Measurements from ENCODE around the gene RAB28. TPM values are rescaled to one million over a fixed set of nuclear protein-coding genes. Genes with fewer than 3 reads are reported as not detected.

RAB28 gene
- total RNA-seq, 2 donors from 2014 or later: 15.6 to 16.8 TPM

GRCh38 chr4:13344216-13344615, 139.9 kb downstream of the RAB28 start:
- H3K27me3 Mint-ChIP-seq (ENCODE audit: low read depth): no peaks in the 10 kb centered on the region
- H3K36me3 Mint-ChIP-seq (ENCODE audit: insufficient read depth in 2 of 2): peaks cover 3 to 4% of the 10 kb centered on the region in 2 donors
- H3K9me3 Mint-ChIP-seq: peaks cover 2 to 7% of the 10 kb centered on the region in 2 donors
- no peak for DNase-seq
- no peak for ATAC-seq (replicated peaks in 1 of 2)
- H3K27ac Mint-ChIP-seq: no peak overlapping the region
- no peaks in the 10 kb centered on the region for H3K4me1 Mint-ChIP-seq (ENCODE audit: low read depth)
- no peak overlapping the region for H3K4me3 Mint-ChIP-seq

DNA sequence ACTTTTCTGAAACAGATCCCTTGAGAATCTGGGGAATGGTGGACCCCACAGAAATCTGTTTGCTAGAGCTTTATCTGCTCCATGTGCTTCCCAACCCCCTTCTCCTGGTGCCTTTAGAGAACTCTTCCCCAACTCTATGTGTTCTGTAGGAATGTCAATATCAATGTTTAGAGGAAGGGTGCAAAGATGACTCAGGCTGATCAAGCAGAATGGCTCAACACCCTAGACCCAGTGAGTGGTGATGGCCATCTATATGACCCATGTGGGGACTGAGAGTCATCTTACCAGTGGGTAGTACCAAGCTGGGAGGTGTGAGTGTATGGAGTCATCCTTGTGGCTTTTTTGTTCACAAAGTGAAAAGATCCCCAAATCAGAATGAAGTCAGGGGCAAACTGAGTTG, 143.5 kb downstream of the RAB28 start:
- H3K9me3 Mint-ChIP-seq: peaks cover 0 to 4% of the 10 kb centered on the region in 2 donors
- H3K36me3 Mint-ChIP-seq (ENCODE audit: insufficient read depth in 2 of 2): peaks cover 2 to 9% of the 10 kb centered on the region in 2 donors
- H3K27ac Mint-ChIP-seq: no peak overlapping the region
- H3K4me3 Mint-ChIP-seq: no peak overlapping the region
- DNase-seq (no peak), ATAC-seq (replicated peaks in 1 of 2) (no peak)
- no peaks in the 10 kb centered on the region for H3K27me3 Mint-ChIP-seq (ENCODE audit: low read depth)
- no peaks in the 10 kb centered on the region for H3K4me1 Mint-ChIP-seq (ENCODE audit: low read depth)

GRCh38 chr4:13331827-13332226, 152.3 kb downstream of the RAB28 start:
- H3K9me3 Mint-ChIP-seq: peaks cover 0 to under 1% of the 10 kb centered on the region in 2 donors
- no peaks in the 10 kb centered on the region for H3K4me1 Mint-ChIP-seq (ENCODE audit: low read depth)
- H3K36me3 Mint-ChIP-seq (ENCODE audit: insufficient read depth in 2 of 2): peaks cover under 1 to 1% of the 10 kb centered on the region in 2 donors
- DNase-seq (no peak), ATAC-seq (replicated peaks in 1 of 2) (no peak)
- H3K27me3 Mint-ChIP-seq (ENCODE audit: low read depth): no peaks in the 10 kb centered on the region
- H3K27ac Mint-ChIP-seq: no peak overlapping the region
- H3K4me3 Mint-ChIP-seq: no peak overlapping the region

GRCh38 chr4:13329963-13330362, 154.2 kb downstream of the RAB28 start:
- no peak overlapping the region for H3K27ac Mint-ChIP-seq
- H3K4me3 Mint-ChIP-seq: no peak overlapping the region
- no peaks in the 10 kb centered on the region for H3K4me1 Mint-ChIP-seq (ENCODE audit: low read depth)
- peaks cover 1 to 2% of the 10 kb centered on the region in 2 donors for H3K36me3 Mint-ChIP-seq (ENCODE audit: insufficient read depth in 2 of 2)
- H3K27me3 Mint-ChIP-seq (ENCODE audit: low read depth): no peaks in the 10 kb centered on the region
- H3K9me3 Mint-ChIP-seq: peaks cover 0 to 1% of the 10 kb centered on the region in 2 donors
- DNase-seq (peak in 1 of 2 donors; percentile 16), ATAC-seq (replicated peaks in 1 of 2) (peak; percentile 24 to 25)

GRCh38 chr4:13329340-13329850, 154.7 kb downstream of the RAB28 start:
- Mint-ChIP-seq H3K27ac (no peak overlapping the region), H3K9me3 (peaks cover 0 to 1% of the 10 kb centered on the region in 2 donors)

GRCh38 chr4:13328591-13328990, 155.5 kb downstream of the RAB28 start:
- ATAC-seq (replicated peaks in 1 of 2): no peak
- Mint-ChIP-seq H3K4me3 (no peak overlapping the region), H3K36me3 (ENCODE audit: insufficient read depth in 2 of 2) (peaks cover 1 to 7% of the 10 kb centered on the region in 2 donors), H3K27ac (no peak overlapping the region), H3K4me1 (ENCODE audit: low read depth) (peaks cover 4% of the 10 kb centered on the region), H3K9me3 (peaks cover 1 to 3% of the 10 kb centered on the region in 2 donors), H3K27me3 (ENCODE audit: low read depth) (no peaks in the 10 kb centered on the region)
- no peak for DNase-seq

More at GRCh38 chr4:13329340-13329850, 154.7 kb downstream of the RAB28 start:
- no peaks in the 10 kb centered on the region for H3K4me1 Mint-ChIP-seq (ENCODE audit: low read depth)
- DNase-seq: no peak
- no peaks in the 10 kb centered on the region for H3K27me3 Mint-ChIP-seq (ENCODE audit: low read depth)
- ATAC-seq (replicated peaks in 1 of 2): no peak
- no peak overlapping the region for H3K4me3 Mint-ChIP-seq
- peaks cover 1 to 5% of the 10 kb centered on the region in 2 donors for H3K36me3 Mint-ChIP-seq (ENCODE audit: insufficient read depth in 2 of 2)

- H3K27ac Mint-ChIP-seq: no peak overlapping the region
- H3K27me3 Mint-ChIP-seq (ENCODE audit: low read depth): no peaks in the 10 kb centered on the region
- peaks cover 1 to 7% of the 10 kb centered on the region in 2 donors for H3K36me3 Mint-ChIP-seq (ENCODE audit: insufficient read depth in 2 of 2)
- peaks cover 1 to 4% of the 10 kb centered on the region in 2 donors for H3K9me3 Mint-ChIP-seq
- ATAC-seq (replicated peaks in 1 of 2): no peak
- H3K4me1 Mint-ChIP-seq (ENCODE audit: low read depth): peaks cover 4% of the 10 kb centered on the region
- H3K4me3 Mint-ChIP-seq: no peak overlapping the region
- no peak for DNase-seq
Measured at GRCh38 chr4:13327991-13328390, 156.1 kb downstream of the RAB28 start.

GRCh38 chr4:13325744-13326143, 158.4 kb downstream of the RAB28 start:
- DNase-seq (no peak), ATAC-seq (replicated peaks in 1 of 2) (no peak)
- peaks cover 4% of the 10 kb centered on the region for H3K4me1 Mint-ChIP-seq (ENCODE audit: low read depth)
- no peak overlapping the region for H3K27ac Mint-ChIP-seq
- peaks cover 6 to 8% of the 10 kb centered on the region in 2 donors for H3K9me3 Mint-ChIP-seq
- H3K4me3 Mint-ChIP-seq: no peak overlapping the region
- H3K27me3 Mint-ChIP-seq (ENCODE audit: low read depth): no peaks in the 10 kb centered on the region
- H3K36me3 Mint-ChIP-seq (ENCODE audit: insufficient read depth in 2 of 2): peaks cover 6 to 7% of the 10 kb centered on the region in 2 donors

- ATAC-seq (replicated peaks in 1 of 2) (no peak), DNase-seq (no peak)
- peaks cover 9% of the 10 kb centered on the region in 2 donors for H3K36me3 Mint-ChIP-seq (ENCODE audit: insufficient read depth in 2 of 2)
- no peaks in the 10 kb centered on the region for H3K27me3 Mint-ChIP-seq (ENCODE audit: low read depth)
- H3K4me3 Mint-ChIP-seq: no peak overlapping the region
- no peak overlapping the region for H3K27ac Mint-ChIP-seq
- peaks cover 4% of the 10 kb centered on the region for H3K4me1 Mint-ChIP-seq (ENCODE audit: low read depth)
- peaks cover 6 to 8% of the 10 kb centered on the region in 2 donors for H3K9me3 Mint-ChIP-seq
Measured at GRCh38 chr4:13323921-13324320, 160.2 kb downstream of the RAB28 start.

- no peak overlapping the region for H3K27ac Mint-ChIP-seq
- ATAC-seq (replicated peaks in 1 of 2) (no peak), DNase-seq (no peak)
- peaks cover 9% of the 10 kb centered on the region in 2 donors for H3K36me3 Mint-ChIP-seq (ENCODE audit: insufficient read depth in 2 of 2)
- peaks cover 6 to 8% of the 10 kb centered on the region in 2 donors for H3K9me3 Mint-ChIP-seq
- H3K4me3 Mint-ChIP-seq: no peak overlapping the region
- H3K27me3 Mint-ChIP-seq (ENCODE audit: low read depth): no peaks in the 10 kb centered on the region
- peaks cover 4% of the 10 kb centered on the region for H3K4me1 Mint-ChIP-seq (ENCODE audit: low read depth)
Measured at GRCh38 chr4:13322681-13323101, 161.4 kb downstream of the RAB28 start.

Other genes with a start within 250 kb of the RAB28 start
- not detected for gene NKX3-2, start 60.2 kb upstream of the RAB28 start, total RNA-seq
- gene BOD1L1, start 143.4 kb upstream of the RAB28 start, total RNA-seq: 10 to 100 TPM; 42.8 to 45.1 TPM

All from activated T-cell treated with anti-CD3 and anti-CD28 coated beads, Interleukin-2, amount 50 U/mL, for 72 hours (primary cell).